ENCODE data around the gene IGFL1. TPM values are rescaled to one million over a fixed set of nuclear protein-coding genes. Genes with fewer than 3 reads are reported as not detected.
"Not testable (repeated sequence)": the region's sequence is repeated elsewhere in the genome, so short reads cannot be mapped to it uniquely, and the experiment has no call there.

Gene IGFL1
- total RNA-seq, 1 donor from 2014 or later: not detected

DNA sequence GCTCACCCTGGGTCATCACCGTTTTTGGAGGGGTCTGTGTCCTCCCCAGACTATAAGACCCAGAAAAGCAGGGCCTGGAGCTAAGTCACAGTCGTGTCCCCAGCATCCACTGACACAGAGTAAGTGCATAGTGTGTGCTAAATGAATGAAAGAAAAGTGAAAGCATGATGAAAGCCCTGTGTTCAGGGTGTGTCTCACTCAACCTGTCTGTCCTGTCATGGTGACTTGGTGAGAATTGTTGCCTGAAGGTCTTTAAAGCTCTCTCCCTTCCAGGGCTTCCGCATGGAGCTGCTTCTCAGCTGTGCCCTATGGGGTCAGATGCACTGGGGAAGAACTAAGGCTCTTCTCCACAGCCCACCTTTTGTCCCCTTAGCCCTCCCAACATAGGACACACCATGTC lies 20.5 kb upstream of the IGFL1 start:
- H3K4me3 Mint-ChIP-seq (ENCODE audit: low read depth): no peak overlapping the region
- TF ChIP-seq CTCF (IDR thresholded peaks at IDR 0.05; ENCODE audit: unreplicated experiment): no peak
- no peak overlapping the region for H3K27ac Mint-ChIP-seq
- H3K36me3 Mint-ChIP-seq (ENCODE audit: insufficient read depth): no peaks in the 10 kb centered on the region
- DNase-seq (ENCODE audit: low spot score, unreplicated experiment): no peak
- peaks cover 7% of the 10 kb centered on the region for H3K4me1 Mint-ChIP-seq (ENCODE audit: low read depth)
- H3K9me3 Mint-ChIP-seq (ENCODE audit: low read depth): no peaks in the 10 kb centered on the region
- H3K27me3 Mint-ChIP-seq: peaks cover 8% of the 10 kb centered on the region

- Mint-ChIP-seq H3K4me1 (ENCODE audit: low read depth) (peaks cover 7% of the 10 kb centered on the region), H3K36me3 (ENCODE audit: insufficient read depth) (no peaks in the 10 kb centered on the region), H3K27me3 (peaks cover 8% of the 10 kb centered on the region), H3K4me3 (ENCODE audit: low read depth) (no peak overlapping the region), H3K9me3 (ENCODE audit: low read depth) (no peaks in the 10 kb centered on the region), H3K27ac (no peak overlapping the region)
- no peak for TF ChIP-seq CTCF (IDR thresholded peaks at IDR 0.05; ENCODE audit: unreplicated experiment)
- no peak for DNase-seq (ENCODE audit: low spot score, unreplicated experiment)
Observed at GRCh38 chr19:46209472-46209871, 20.1 kb upstream of the IGFL1 start.

- H3K4me3 Mint-ChIP-seq (ENCODE audit: low read depth): no peak overlapping the region
- H3K4me1 Mint-ChIP-seq (ENCODE audit: low read depth): peaks cover 7% of the 10 kb centered on the region
- no peaks in the 10 kb centered on the region for H3K9me3 Mint-ChIP-seq (ENCODE audit: low read depth)
- H3K36me3 Mint-ChIP-seq (ENCODE audit: insufficient read depth): no peaks in the 10 kb centered on the region
- DNase-seq (ENCODE audit: low spot score, unreplicated experiment): no peak
- no peak for TF ChIP-seq CTCF (IDR thresholded peaks at IDR 0.05; ENCODE audit: unreplicated experiment)
- H3K27ac Mint-ChIP-seq: no peak overlapping the region
- H3K27me3 Mint-ChIP-seq: peaks cover 8% of the 10 kb centered on the region
Observed at GRCh38 chr19:46210669-46211068, 18.9 kb upstream of the IGFL1 start.

DNA sequence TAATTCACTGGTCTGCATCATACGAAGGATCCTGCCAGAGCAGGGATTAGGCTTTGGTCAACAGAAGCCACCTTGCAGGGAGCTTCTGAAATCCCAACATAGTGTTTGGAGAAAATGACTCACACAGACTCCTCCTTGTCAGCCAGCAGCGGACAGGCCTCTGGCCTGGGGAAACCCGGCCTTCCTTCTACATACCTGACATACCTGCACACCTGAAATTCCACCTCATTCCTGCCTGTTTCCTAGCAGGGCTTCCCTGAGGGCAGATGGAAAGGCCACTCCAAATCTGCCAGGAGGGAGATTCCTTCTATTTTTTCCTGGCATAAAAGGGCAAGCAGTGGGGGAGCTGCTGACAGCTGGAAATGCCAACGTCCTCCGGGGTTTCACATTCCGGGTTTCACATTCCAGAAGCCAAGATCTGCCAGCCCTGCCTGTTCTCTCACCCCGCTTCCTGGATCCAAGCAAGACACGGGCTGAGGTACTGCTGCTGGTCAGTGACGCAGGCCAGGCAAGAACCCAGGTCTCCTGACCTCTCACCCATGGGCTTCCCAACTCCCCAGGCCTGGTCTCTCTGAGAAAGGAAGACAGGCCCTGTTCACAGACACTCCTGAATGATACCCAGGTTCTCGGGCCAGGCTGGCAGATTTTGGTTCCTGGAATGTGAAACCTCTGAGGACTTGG lies 18.2 kb upstream of the IGFL1 start:
- no peak for TF ChIP-seq CTCF (IDR thresholded peaks at IDR 0.05; ENCODE audit: unreplicated experiment)
- Mint-ChIP-seq H3K36me3 (ENCODE audit: insufficient read depth) (no peaks in the 10 kb centered on the region), H3K9me3 (ENCODE audit: low read depth) (no peaks in the 10 kb centered on the region), H3K4me3 (ENCODE audit: low read depth) (no peak overlapping the region), H3K4me1 (ENCODE audit: low read depth) (peaks cover 7% of the 10 kb centered on the region), H3K27me3 (peaks cover 9% of the 10 kb centered on the region), H3K27ac (no peak overlapping the region)
- no peak for DNase-seq (ENCODE audit: low spot score, unreplicated experiment)

DNA sequence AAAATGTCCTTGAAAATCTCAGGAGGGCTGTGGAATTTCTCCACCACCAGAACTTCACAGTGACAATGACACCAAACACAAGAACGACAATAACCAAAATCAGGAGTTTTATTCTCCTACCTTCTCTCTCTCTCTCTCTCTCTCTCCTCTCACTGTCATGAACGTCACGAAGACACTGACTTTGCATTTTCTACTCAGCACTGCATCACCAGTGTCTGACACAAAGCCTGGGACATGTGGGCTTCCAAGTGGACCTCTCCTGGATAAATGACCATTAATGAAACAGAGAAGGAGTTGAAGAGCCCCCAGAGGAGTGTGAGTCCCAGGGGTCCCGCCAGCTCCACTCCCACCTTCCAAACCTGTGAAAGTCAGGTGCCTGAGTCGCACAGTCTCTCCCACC lies 16.9 kb upstream of the IGFL1 start:
- DNase-seq (ENCODE audit: low spot score, unreplicated experiment); H3K4me1 Mint-ChIP-seq (ENCODE audit: low read depth); H3K9me3 Mint-ChIP-seq (ENCODE audit: low read depth); H3K36me3 Mint-ChIP-seq (ENCODE audit: insufficient read depth); H3K27ac Mint-ChIP-seq; H3K4me3 Mint-ChIP-seq (ENCODE audit: low read depth): not testable (repeated sequence)
- H3K27me3 Mint-ChIP-seq: peaks cover 14% of the 10 kb centered on the region

DNA sequence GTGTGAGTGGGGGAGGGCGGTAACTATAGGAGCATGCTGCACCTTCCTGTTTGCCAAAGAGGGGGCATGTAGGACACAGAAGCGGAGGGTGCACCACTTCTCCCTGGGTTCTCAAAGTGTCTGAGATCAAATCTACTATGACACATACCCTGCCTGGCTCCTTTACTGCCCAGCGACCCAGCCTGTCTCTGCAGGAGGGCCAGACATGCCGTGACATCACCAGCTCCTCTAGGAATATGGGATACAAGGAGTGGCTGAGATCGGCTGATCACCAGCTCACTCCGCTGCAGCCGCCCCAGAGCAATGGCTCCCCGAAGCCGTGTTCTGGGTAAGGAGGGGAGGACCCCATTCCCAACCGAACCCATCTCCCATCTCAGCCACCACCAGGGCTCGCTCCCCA lies 16.4 kb upstream of the IGFL1 start:
- peaks cover 7% of the 10 kb centered on the region for H3K4me1 Mint-ChIP-seq (ENCODE audit: low read depth)
- no peak for TF ChIP-seq CTCF (IDR thresholded peaks at IDR 0.05; ENCODE audit: unreplicated experiment)
- no peak for DNase-seq (ENCODE audit: low spot score, unreplicated experiment)
- peaks cover 14% of the 10 kb centered on the region for H3K27me3 Mint-ChIP-seq
- no peak overlapping the region for H3K27ac Mint-ChIP-seq
- H3K9me3 Mint-ChIP-seq (ENCODE audit: low read depth): no peaks in the 10 kb centered on the region
- no peak overlapping the region for H3K4me3 Mint-ChIP-seq (ENCODE audit: low read depth)
- H3K36me3 Mint-ChIP-seq (ENCODE audit: insufficient read depth): no peaks in the 10 kb centered on the region

Measured in progenitor cell of endocrine pancreas (in vitro differentiated cells).